Heart left ventricle (tissue), 13 donors: ENCODE results near the gene RAN.

Experiments used
- POLR2A ChIP-seq, 2 donors: fragments of 450-650 bp; IDR thresholded peaks; one replicate each; pipeline ENCODE4 v1.6.1; 2017; ENCODE audit warnings: antibody characterized with exemption in 2 of 2, mild to moderate bottlenecking in 2 of 2, moderate library complexity in 2 of 2
- TF ChIP-seq, protein P1 (sequence below), 12 donors: fragments of 200-600 bp; sonication (generic) in 4 of 12; IDR thresholded peaks; one replicate each; pipeline versions ENCODE4 v1.5.0 to v1.8.0; 2018 to 2022; ENCODE audit warnings: antibody characterized with exemption in 12 of 12, mild to moderate bottlenecking in 5 of 12
- donor health status: ischemic (EF 13 %, LVEDD 7.1; RV severe dilation, severe dysfunction).
- donor health status: DM: no; HTN: yes; CAD: no.
- donor health status: DM: no; HTN: no; CAD: no.
- donor health status: ischemic (EF 25% LVEDD 6.9; RV normal size, moderate dysfunction).
- donor health status: ischemic (EF 25% LVEDD 5.7; RV mildly dilated, moderate dysfunction).
- donor health status: ischemic (EF 35%, LVEDD 5.7; RV mildly dilated, moderate dysfunction).
- donor health status: nonischemic (EF 11% LVEDD 7.7; RV severe dilation, severe dysfunction).
- donor health status: DM: yes; HTN: yes; CAD: no.
- donor health status: PGD.
- donor health status: ischemic (EF 29% LVEDD 5.4; RV normal size, mild dysfunction).
- donor health status: nonischemic (EF 23%, LVEDD 6.1; RV moderate dilation, normal function).

DNA sequence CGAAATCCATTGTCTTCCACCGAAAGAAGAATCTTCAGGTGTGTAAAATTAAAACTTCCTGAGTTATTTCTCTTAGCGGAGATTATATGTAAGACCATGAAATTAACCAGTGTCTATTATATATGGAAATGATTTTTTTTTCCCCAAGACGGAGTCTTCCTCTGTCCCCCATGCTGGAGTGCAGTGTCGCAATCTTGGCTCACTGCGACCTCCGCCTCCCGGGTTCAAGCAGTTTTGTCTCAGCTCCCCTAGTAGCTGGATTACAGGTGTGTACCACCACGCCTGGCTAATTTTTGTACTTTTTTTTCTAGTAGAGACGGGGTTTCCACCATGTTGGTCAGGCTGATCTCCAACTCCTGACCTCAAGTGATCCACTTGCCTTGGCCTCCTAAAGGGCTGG lies 2.8 kb downstream of the RAN start:
- TF ChIP-seq, protein P1, sequence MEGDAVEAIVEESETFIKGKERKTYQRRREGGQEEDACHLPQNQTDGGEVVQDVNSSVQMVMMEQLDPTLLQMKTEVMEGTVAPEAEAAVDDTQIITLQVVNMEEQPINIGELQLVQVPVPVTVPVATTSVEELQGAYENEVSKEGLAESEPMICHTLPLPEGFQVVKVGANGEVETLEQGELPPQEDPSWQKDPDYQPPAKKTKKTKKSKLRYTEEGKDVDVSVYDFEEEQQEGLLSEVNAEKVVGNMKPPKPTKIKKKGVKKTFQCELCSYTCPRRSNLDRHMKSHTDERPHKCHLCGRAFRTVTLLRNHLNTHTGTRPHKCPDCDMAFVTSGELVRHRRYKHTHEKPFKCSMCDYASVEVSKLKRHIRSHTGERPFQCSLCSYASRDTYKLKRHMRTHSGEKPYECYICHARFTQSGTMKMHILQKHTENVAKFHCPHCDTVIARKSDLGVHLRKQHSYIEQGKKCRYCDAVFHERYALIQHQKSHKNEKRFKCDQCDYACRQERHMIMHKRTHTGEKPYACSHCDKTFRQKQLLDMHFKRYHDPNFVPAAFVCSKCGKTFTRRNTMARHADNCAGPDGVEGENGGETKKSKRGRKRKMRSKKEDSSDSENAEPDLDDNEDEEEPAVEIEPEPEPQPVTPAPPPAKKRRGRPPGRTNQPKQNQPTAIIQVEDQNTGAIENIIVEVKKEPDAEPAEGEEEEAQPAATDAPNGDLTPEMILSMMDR (IDR thresholded peaks at IDR 0.05) = no peak
- no peak for TF ChIP-seq POLR2A (IDR thresholded peaks at IDR 0.05)
